C4-2B (cell line): ENCODE data around the gene ANKRA2.
A peak's percentile ranks its signal among the peaks of the same experiment; 100 is the strongest.

Experiments used
- H3K27ac ChIP-seq: fragments of 450-650 bp; 2 replicates; pipeline ENCODE4 v1.5.1; 2017
- CTCF ChIP-seq: fragments of 450-650 bp; conservative IDR thresholded peaks from 2 replicates; pipeline ENCODE4 v1.5.1; 2017; ENCODE audit warnings: mild to moderate bottlenecking
- ZFX ChIP-seq: fragments of 450-650 bp; IDR thresholded peaks from 2 replicates; pipeline ENCODE4 v1.6.1; 2017

The ANKRA2 gene

GRCh38 chr5:73582285-73583145 lies 17.1 kb upstream of the ANKRA2 start:
- no peak overlapping the region for H3K27ac ChIP-seq
- TF ChIP-seq CTCF (no peak), ZFX (no peak)

DNA sequence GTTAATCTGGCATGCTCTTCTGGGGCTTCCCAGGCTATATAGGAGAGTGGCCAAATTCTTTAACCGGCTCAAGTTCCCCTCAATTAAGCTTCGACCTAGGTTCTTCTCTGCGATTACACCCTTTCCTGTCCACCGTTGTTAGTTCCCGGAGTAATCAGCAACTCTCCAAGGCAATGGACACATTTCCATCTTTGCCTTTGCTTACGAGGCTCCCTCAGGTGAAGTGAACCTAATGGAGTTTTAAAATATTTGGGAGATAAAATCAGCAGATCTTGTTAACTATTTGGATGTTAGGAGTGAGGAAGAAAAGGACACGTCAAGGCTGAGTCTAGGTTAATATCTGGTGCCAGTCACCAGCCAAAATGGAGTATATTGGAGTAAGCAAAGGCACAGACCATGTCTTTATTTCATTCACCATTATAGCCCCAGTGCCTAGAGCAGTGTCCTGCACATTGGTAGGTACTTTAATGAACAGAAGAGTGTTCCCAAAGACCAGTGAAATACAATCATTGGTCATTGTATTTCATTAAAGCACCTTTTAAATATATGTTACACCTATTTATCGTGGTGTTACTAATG lies 619 bp upstream of the ANKRA2 start:
- TF ChIP-seq CTCF, result no peak
- TF ChIP-seq ZFX, result no peak
- peak overlapping the region; percentile 80 for H3K27ac ChIP-seq

GRCh38 chr5:73564675-73565074 lies 764 bp downstream of the ANKRA2 start:
- H3K27ac ChIP-seq, result peak overlapping the region; percentile 80
- no peak for TF ChIP-seq ZFX
- no peak for TF ChIP-seq CTCF

- TF ChIP-seq CTCF (no peak), ZFX (no peak)
- no peak overlapping the region for H3K27ac ChIP-seq
These were observed 1.4 kb downstream of the ANKRA2 start for GRCh38 chr5:73564018-73564417.

- TF ChIP-seq ZFX (no peak), CTCF (peak; percentile 7; the same call in 1 of the 2 replicates)
- H3K27ac ChIP-seq, result no peak overlapping the region
These were observed 6.5 kb downstream of the ANKRA2 start for GRCh38 chr5:73558950-73559349.

GRCh38 chr5:73552642-73553041 lies 12.8 kb downstream of the ANKRA2 start:
- TF ChIP-seq ZFX, result no peak
- no peak for TF ChIP-seq CTCF
- no peak overlapping the region for H3K27ac ChIP-seq

GRCh38 chr5:73550016-73550415 lies 15.4 kb downstream of the ANKRA2 start:
- no peak overlapping the region for H3K27ac ChIP-seq
- no peak for TF ChIP-seq ZFX
- TF ChIP-seq CTCF, result no peak
